Lung (tissue), 12 donors: ENCODE results near the gene DMTF1. TPM values are rescaled to one million over a fixed set of nuclear protein-coding genes. Genes with fewer than 3 reads are reported as not detected.

Source experiments
- ATAC-seq: fragments of 200-7000 bp; cut with Tn5 transposase; one replicate; pipeline ENCODE4 v1.9.1; 2020; ENCODE audit warnings: moderate number of reproducible peaks; ENCODE audit not compliant: insufficient read depth, low FRiP score
- DNase-seq, 3 donors: peaks; one replicate each; pipeline ENCODE4 v3.0.0-alpha.2; 2013 to 2017
- H3K27ac ChIP-seq, 2 donors: one replicate each; pipeline ENCODE4 v1.5.1; 2013; ENCODE audit warnings: mild to moderate bottlenecking in 2 of 2, moderate library complexity in 2 of 2, control low read depth in 1 of 2, inconsistent platforms in 1 of 2, low read depth in 1 of 2, low read length in 1 of 2
- H3K27me3 ChIP-seq, 3 donors: one replicate each; pipeline ENCODE4 v1.5.1; 2013; ENCODE audit warnings: low read length in 2 of 3; ENCODE audit not compliant: control insufficient read depth in 3 of 3, insufficient read depth in 3 of 3
- H3K36me3 ChIP-seq, 4 donors: one replicate each; pipeline ENCODE4 v1.5.1; 2013; ENCODE audit warnings: low read length in 4 of 4, mild to moderate bottlenecking in 1 of 4, moderate library complexity in 1 of 4; ENCODE audit not compliant: control insufficient read depth in 4 of 4, insufficient read depth in 4 of 4
- H3K4me1 ChIP-seq, 5 donors: one replicate each; pipeline ENCODE4 v1.5.1; 2013; ENCODE audit warnings: low read length in 5 of 5, mild to moderate bottlenecking in 2 of 5, moderate library complexity in 1 of 5; ENCODE audit not compliant: control insufficient read depth in 5 of 5, insufficient read depth in 5 of 5
- H3K4me3 ChIP-seq: one replicate; pipeline ENCODE4 v1.5.1; 2013; ENCODE audit warnings: mild to moderate bottlenecking, control low read depth, moderate library complexity
- H3K9ac ChIP-seq, 2 donors: one replicate each; pipeline ENCODE4 v1.5.1; 2013; ENCODE audit warnings: low read length in 2 of 2, control low read depth in 1 of 2; ENCODE audit not compliant: insufficient read depth in 1 of 2
- H3K9me3 ChIP-seq, 4 donors: one replicate each; pipeline ENCODE4 v1.5.1; 2013; ENCODE audit warnings: low read length in 3 of 4, mild to moderate bottlenecking in 1 of 4, moderate library complexity in 1 of 4; ENCODE audit not compliant: control insufficient read depth in 4 of 4, insufficient read depth in 3 of 4
- CTCF ChIP-seq: IDR thresholded peaks from 2 replicates; pipeline ENCODE4 v1.5.1; 2012; ENCODE audit warnings: mild to moderate bottlenecking; ENCODE audit errors: control extremely low read depth, extremely low read depth
- WGBS, 2 donors: extraction: QIAGEN DNeasy Blood & Tissue Kit; methylation state at CpG; one replicate each; pipeline ENCODE4 v1.1.7; 2013; 5-methylcytosine and 5-hydroxymethylcytosine counted together
- polyA plus RNA-seq, 2 donors: library from polyadenylated mRNA; stranded (reverse); fragments of 200-250 nt; gene quantifications; one replicate each; pipeline ENCODE4 v1.2.1, GENCODE V29; 2013
- total RNA-seq, 2 donors: library from RNA; depleted of rRNA in 1 of 2; stranded (reverse); fragments of >200 nt in 1 of 2; gene quantifications; one replicate each; pipeline ENCODE4 v1.2.1, GENCODE V29; 2014 to 2021
- donor health status: control.
- donor health status: control.
- donor health status: Bipolar disorder and iron deficiency.
- donor health status: healthy.
- donor health status: DM: yes; HTN: yes; CAD: no.

DMTF1 gene
- total and polyA plus RNA-seq, 4 donors, result 24.3 to 254 (median 52.7) TPM

GRCh38 chr7:87146740-87147386, 5.4 kb upstream of the DMTF1 start:
- Histone ChIP-seq H3K27me3 (no peaks in the 10 kb centered on the region), H3K4me3 (no peak overlapping the region), H3K4me1 (peaks cover 0 to 7% (median 0%) of the 10 kb centered on the region in 5 donors), H3K9ac (no peak overlapping the region), H3K36me3 (no peaks in the 10 kb centered on the region), H3K27ac (no peak overlapping the region), H3K9me3 (no peaks in the 10 kb centered on the region)
- 90 to 96% methylated on average over 25 of the region's 25 CpGs for WGBS, 2 donors
- ATAC-seq (no peak), DNase-seq (no peak)
- no peak for TF ChIP-seq CTCF

GRCh38 chr7:87147500-87147899, 4.8 kb upstream of the DMTF1 start:
- no peak overlapping the region for H3K9ac ChIP-seq
- 95% methylated on average over 7 of the region's 7 CpGs for WGBS, 2 donors
- H3K4me3 ChIP-seq, result no peak overlapping the region
- no peaks in the 10 kb centered on the region for H3K27me3 ChIP-seq
- no peak for TF ChIP-seq CTCF
- H3K36me3 ChIP-seq, result no peaks in the 10 kb centered on the region
- H3K4me1 ChIP-seq, result peaks cover 0 to 7% (median 0%) of the 10 kb centered on the region in 5 donors
- no peak for DNase-seq
- no peak overlapping the region for H3K27ac ChIP-seq
- ATAC-seq, result no peak
- no peaks in the 10 kb centered on the region for H3K9me3 ChIP-seq

- Histone ChIP-seq H3K27ac (no peak overlapping the region), H3K9ac (no peak overlapping the region), H3K36me3 (no peaks in the 10 kb centered on the region), H3K4me1 (peaks cover 0 to 7% (median 0%) of the 10 kb centered on the region in 5 donors), H3K27me3 (no peaks in the 10 kb centered on the region), H3K9me3 (no peaks in the 10 kb centered on the region), H3K4me3 (no peak overlapping the region)
- DNase-seq (peak in 2 of 3 donors; percentile 62 to 64), ATAC-seq (no peak)
- 44 to 58% methylated on average over 1 of the region's 1 CpG for WGBS, 2 donors
- peak; percentile 28 for TF ChIP-seq CTCF
Measured at GRCh38 chr7:87148332-87148955, 3.8 kb upstream of the DMTF1 start.
